ENCODE results near the gene HAPLN3.

The HAPLN3 gene

DNA sequence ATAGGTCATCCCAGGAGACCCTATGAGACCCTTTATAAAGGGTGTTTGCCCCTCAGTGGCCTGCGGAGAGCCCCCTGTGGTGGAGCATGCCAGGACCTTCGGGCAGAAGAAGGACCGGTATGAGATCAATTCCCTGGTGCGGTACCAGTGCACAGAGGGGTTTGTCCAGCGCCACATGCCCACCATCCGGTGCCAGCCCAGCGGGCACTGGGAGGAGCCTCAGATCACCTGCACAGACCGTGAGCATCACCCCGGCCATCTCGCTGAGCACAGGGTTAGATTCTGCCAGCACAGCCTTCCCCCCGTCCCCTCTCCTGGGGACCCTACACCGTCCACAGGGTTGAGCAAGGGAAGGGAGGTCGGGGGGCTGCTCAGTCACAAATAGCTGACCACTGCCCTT is 21.6 kb downstream of the HAPLN3 start:
- Histone ChIP-seq H3K4me3 (ENCODE audit: low read depth, low read length) (no peak overlapping the region), H3K36me3 (ENCODE audit: control insufficient read depth in 2 of 2, insufficient read depth in 1 of 2, low read length in 2 of 2) (peaks cover 0 to 7% of the 10 kb centered on the region in 2 experiments; a peak in 1 of 3 replicates), H3K27ac (ENCODE audit: extremely low read depth, low read depth, low read length) (no peak overlapping the region), H3K9me3 (ENCODE audit: control insufficient read depth, insufficient read depth, low read depth, low read length) (no peaks in the 10 kb centered on the region), H3K4me1 (ENCODE audit: control insufficient read depth, insufficient read depth, low read length) (no peaks in the 10 kb centered on the region)
- ChIA-PET CTCF (no interaction called here), POLR2A (no interaction called here)
- no peak for TF ChIP-seq ZNF610 (tag by site-specific recombination; IDR thresholded peaks at IDR 0.05; ENCODE audit: borderline replicate concordance)
- no peak for TF ChIP-seq ZNF335 (tag by site-specific recombination; conservative IDR thresholded peaks at IDR 0.05)
- TF ChIP-seq ZNF843 (tag by site-specific recombination; IDR thresholded peaks at IDR 0.05): no peak
- TF ChIP-seq, protein P1, sequence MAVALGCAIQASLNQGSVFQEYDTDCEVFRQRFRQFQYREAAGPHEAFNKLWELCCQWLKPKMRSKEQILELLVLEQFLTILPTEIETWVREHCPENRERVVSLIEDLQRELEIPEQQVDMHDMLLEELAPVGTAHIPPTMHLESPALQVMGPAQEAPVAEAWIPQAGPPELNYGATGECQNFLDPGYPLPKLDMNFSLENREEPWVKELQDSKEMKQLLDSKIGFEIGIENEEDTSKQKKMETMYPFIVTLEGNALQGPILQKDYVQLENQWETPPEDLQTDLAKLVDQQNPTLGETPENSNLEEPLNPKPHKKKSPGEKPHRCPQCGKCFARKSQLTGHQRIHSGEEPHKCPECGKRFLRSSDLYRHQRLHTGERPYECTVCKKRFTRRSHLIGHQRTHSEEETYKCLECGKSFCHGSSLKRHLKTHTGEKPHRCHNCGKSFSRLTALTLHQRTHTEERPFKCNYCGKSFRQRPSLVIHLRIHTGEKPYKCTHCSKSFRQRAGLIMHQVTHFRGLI (tag by site-specific recombination; IDR thresholded peaks at IDR 0.05): no peak
- TF ChIP-seq ZBTB7A (tag by site-specific recombination; IDR thresholded peaks at IDR 0.05; ENCODE audit: low read depth): no peak
- TF ChIP-seq ZNF133 (tag by site-specific recombination; IDR thresholded peaks at IDR 0.05): no peak
- no peak for TF ChIP-seq ZNF837 (tag by site-specific recombination; IDR thresholded peaks at IDR 0.05)
- TF ChIP-seq ZNF221 (tag by site-specific recombination; IDR thresholded peaks at IDR 0.05; ENCODE audit: borderline replicate concordance): no peak
- TF ChIP-seq, protein P2, sequence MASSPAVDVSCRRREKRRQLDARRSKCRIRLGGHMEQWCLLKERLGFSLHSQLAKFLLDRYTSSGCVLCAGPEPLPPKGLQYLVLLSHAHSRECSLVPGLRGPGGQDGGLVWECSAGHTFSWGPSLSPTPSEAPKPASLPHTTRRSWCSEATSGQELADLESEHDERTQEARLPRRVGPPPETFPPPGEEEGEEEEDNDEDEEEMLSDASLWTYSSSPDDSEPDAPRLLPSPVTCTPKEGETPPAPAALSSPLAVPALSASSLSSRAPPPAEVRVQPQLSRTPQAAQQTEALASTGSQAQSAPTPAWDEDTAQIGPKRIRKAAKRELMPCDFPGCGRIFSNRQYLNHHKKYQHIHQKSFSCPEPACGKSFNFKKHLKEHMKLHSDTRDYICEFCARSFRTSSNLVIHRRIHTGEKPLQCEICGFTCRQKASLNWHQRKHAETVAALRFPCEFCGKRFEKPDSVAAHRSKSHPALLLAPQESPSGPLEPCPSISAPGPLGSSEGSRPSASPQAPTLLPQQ (tag by site-specific recombination; IDR thresholded peaks at IDR 0.05): no peak

DNA sequence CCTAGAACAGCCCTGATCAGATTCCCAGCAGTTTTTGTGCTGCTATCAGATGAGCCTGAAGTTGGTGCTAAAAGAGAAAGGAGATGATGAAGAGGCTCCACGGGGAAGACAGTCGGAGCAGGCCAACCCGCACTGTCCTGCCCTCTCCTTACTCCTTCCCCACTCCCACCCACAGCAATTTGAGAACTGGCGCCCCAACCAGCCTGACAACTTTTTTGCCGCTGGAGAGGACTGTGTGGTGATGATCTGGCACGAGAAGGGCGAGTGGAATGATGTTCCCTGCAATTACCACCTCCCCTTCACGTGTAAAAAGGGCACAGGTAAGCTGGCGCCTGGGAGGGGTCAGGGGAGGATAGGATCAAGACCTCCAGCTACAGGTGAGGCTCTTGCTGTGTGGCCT is 22.6 kb downstream of the HAPLN3 start:
- no peaks in the 10 kb centered on the region for H3K36me3 ChIP-seq (ENCODE audit: control insufficient read depth in 2 of 2, insufficient read depth in 1 of 2, low read length in 2 of 2)
- no peaks in the 10 kb centered on the region for H3K4me1 ChIP-seq (ENCODE audit: control insufficient read depth, insufficient read depth, low read length)
- no peaks in the 10 kb centered on the region for H3K9me3 ChIP-seq (ENCODE audit: control insufficient read depth, insufficient read depth, low read depth, low read length)
- POLR2A ChIA-PET: no interaction called here
- H3K27ac ChIP-seq (ENCODE audit: extremely low read depth, low read depth, low read length): no peak overlapping the region
- CTCF ChIA-PET: interaction anchor here (0.9 to 1.5 kb wide), 3 partner anchors 32 to 335 kb away, joined by 3 to 4 read pairs (median 4); no protein-coding TSS in a partner anchor
- no peak for TF ChIP-seq ZNF426 (tag by site-specific recombination; IDR thresholded peaks at IDR 0.05)
- no peak for TF ChIP-seq ZBTB7A (tag by site-specific recombination; IDR thresholded peaks at IDR 0.05; ENCODE audit: low read depth)
- no peak for TF ChIP-seq MZF1 (tag by site-specific recombination; IDR thresholded peaks at IDR 0.05; ENCODE audit: borderline replicate concordance)
- TF ChIP-seq SP2 (tag by site-specific recombination; IDR thresholded peaks at IDR 0.05): no peak
- TF ChIP-seq ZNF248 (tag by site-specific recombination; IDR thresholded peaks at IDR 0.05): no peak
- TF ChIP-seq, protein P3, sequence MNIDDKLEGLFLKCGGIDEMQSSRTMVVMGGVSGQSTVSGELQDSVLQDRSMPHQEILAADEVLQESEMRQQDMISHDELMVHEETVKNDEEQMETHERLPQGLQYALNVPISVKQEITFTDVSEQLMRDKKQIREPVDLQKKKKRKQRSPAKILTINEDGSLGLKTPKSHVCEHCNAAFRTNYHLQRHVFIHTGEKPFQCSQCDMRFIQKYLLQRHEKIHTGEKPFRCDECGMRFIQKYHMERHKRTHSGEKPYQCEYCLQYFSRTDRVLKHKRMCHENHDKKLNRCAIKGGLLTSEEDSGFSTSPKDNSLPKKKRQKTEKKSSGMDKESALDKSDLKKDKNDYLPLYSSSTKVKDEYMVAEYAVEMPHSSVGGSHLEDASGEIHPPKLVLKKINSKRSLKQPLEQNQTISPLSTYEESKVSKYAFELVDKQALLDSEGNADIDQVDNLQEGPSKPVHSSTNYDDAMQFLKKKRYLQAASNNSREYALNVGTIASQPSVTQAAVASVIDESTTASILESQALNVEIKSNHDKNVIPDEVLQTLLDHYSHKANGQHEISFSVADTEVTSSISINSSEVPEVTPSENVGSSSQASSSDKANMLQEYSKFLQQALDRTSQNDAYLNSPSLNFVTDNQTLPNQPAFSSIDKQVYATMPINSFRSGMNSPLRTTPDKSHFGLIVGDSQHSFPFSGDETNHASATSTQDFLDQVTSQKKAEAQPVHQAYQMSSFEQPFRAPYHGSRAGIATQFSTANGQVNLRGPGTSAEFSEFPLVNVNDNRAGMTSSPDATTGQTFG (tag by site-specific recombination; IDR thresholded peaks at IDR 0.05; ENCODE audit: borderline replicate concordance): no peak
- TF ChIP-seq ZNF558 (tag by site-specific recombination; IDR thresholded peaks at IDR 0.05): no peak
- no peak for TF ChIP-seq SETDB1 (IDR thresholded peaks at IDR 0.05; ENCODE audit: insufficient read length, low read length)
- TF ChIP-seq ZNF660 (tag by site-specific recombination; IDR thresholded peaks at IDR 0.05): no peak
- TF ChIP-seq BCL11B (tag by site-specific recombination; IDR thresholded peaks at IDR 0.05; ENCODE audit: low read depth): no peak
- TF ChIP-seq ZNF549 (tag by site-specific recombination; IDR thresholded peaks at IDR 0.05): no peak
- no peak overlapping the region for H3K4me3 ChIP-seq (ENCODE audit: low read depth, low read length)
